Mesothelial cell of epicardium (in vitro differentiated cells): Measurements from ENCODE around the gene ENKUR. TPM values are rescaled to one million over a fixed set of nuclear protein-coding genes. Genes with fewer than 3 reads are reported as not detected.

Experiments used
- DNase-seq, 2 experiments: peaks; one replicate each; pipeline ENCODE4 v3.0.0; 2021; ENCODE audit warnings: low spot score in 2 of 2; ENCODE audit not compliant: unreplicated experiment in 2 of 2
- H3K27ac Mint-ChIP-seq: 2 replicates; pipeline ENCODE4 v1.8.0; 2021; ENCODE audit warnings: mixed read lengths
- H3K27me3 Mint-ChIP-seq: 2 replicates; pipeline ENCODE4 v1.8.0; 2021; ENCODE audit warnings: low read depth, mixed read lengths
- H3K36me3 Mint-ChIP-seq: 2 replicates; pipeline ENCODE4 v1.8.0; 2021; ENCODE audit warnings: mixed read lengths
- H3K4me1 Mint-ChIP-seq: 2 replicates; pipeline ENCODE4 v1.8.0; 2021; ENCODE audit warnings: mixed read lengths
- H3K4me3 Mint-ChIP-seq: 2 replicates; pipeline ENCODE4 v1.8.0; 2021; ENCODE audit warnings: mild to moderate bottlenecking, moderate library complexity, mixed read lengths
- H3K9me3 Mint-ChIP-seq: 2 replicates; pipeline ENCODE4 v1.8.0; 2021; ENCODE audit warnings: mixed read lengths
- CTCF ChIP-seq: fragments of 200-600 bp; sonication (generic); IDR thresholded peaks from one replicate; pipeline ENCODE4 v1.5.0; 2021; ENCODE audit warnings: antibody characterized with exemption; ENCODE audit not compliant: unreplicated experiment
- total RNA-seq: library from RNA; stranded (reverse); gene quantifications from 3 replicates; pipeline ENCODE4 v1.2.1, GENCODE V29; 2021

The ENKUR gene
- total RNA-seq, 1 donor from 2014 or later = 0.25 TPM

- Mint-ChIP-seq H3K27me3 (no peaks in the 10 kb centered on the region), H3K4me3 (no peak overlapping the region), H3K9me3 (no peaks in the 10 kb centered on the region), H3K36me3 (no peaks in the 10 kb centered on the region), H3K4me1 (peaks cover 7% of the 10 kb centered on the region), H3K27ac (no peak overlapping the region)
- no peak for TF ChIP-seq CTCF
- no peak for DNase-seq
These were observed 48.9 kb downstream of the ENKUR start for GRCh38 chr10:24966962-24967481.

DNA sequence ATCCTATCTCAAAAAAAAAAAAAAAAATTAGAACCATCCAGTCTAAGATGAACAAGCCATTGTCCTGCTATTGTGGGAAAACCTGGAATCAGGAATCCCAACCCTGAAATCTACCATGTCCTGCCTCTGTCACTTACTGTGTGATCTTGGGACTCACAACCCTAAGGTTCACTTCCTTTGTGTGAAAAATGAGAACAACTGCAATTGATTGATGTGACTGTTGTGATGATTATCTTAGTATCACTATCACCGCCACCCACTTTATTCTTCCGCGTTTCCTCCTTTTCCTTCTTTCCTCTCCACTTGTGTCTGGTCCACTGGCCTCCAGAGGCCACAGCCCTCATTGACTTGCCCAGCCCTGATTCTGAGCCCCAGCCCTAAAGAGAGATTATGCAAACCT, 50.9 kb downstream of the ENKUR start:
- no peak for TF ChIP-seq CTCF
- H3K9me3 Mint-ChIP-seq = no peaks in the 10 kb centered on the region
- no peak for DNase-seq
- no peaks in the 10 kb centered on the region for H3K36me3 Mint-ChIP-seq
- H3K27ac Mint-ChIP-seq = no peak overlapping the region
- H3K27me3 Mint-ChIP-seq = no peaks in the 10 kb centered on the region
- H3K4me3 Mint-ChIP-seq = no peak overlapping the region
- H3K4me1 Mint-ChIP-seq = peaks cover 5% of the 10 kb centered on the region

- H3K36me3 Mint-ChIP-seq = no peaks in the 10 kb centered on the region
- no peak for TF ChIP-seq CTCF
- DNase-seq = no peak
- no peak overlapping the region for H3K4me3 Mint-ChIP-seq
- no peaks in the 10 kb centered on the region for H3K27me3 Mint-ChIP-seq
- H3K9me3 Mint-ChIP-seq = no peaks in the 10 kb centered on the region
- peaks cover 7% of the 10 kb centered on the region for H3K4me1 Mint-ChIP-seq
- H3K27ac Mint-ChIP-seq = no peak overlapping the region
These were observed 52.4 kb downstream of the ENKUR start for GRCh38 chr10:24963521-24964041.

DNA sequence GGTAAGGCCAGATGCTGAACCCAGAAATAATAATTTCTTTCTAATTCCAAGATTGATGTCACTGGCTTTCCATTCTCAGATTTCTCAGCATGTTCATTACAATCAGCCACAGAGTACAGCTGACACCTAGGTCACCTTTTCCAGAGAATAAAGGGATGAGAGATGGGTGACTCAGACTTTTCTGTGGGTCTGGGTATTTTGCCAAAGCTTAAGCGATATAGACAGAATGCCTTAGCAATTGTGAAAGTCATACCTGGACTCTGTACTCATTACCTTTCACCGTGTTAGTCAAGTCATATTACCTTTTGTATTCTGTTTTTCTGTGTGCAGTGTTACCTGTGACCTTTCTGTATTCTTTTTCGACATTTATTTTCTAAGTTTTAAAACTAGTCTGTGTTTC, 53.0 kb downstream of the ENKUR start:
- H3K4me3 Mint-ChIP-seq = no peak overlapping the region
- no peak for DNase-seq

DNA sequence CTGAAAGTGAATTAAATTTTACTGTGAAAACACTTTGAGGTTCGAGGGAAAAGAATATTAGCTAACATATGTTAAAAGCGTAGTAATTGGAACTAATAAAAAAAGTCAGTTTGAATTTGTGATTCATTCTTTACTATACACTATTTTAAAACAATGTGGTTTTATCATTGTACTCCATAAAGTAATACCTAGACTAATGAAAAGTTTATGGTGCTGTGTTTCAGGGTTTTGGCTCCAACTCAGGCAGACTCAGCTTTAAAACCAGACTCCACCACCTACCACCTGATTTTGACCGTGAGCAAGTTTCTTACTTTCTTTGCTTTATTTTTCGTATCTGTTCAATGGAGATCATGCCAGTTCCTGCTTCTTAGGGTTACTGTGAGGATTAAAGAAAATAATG, 54.4 kb downstream of the ENKUR start:
- no peak overlapping the region for H3K27ac Mint-ChIP-seq
- no peak overlapping the region for H3K4me3 Mint-ChIP-seq
- peaks cover 11% of the 10 kb centered on the region for H3K4me1 Mint-ChIP-seq
- no peaks in the 10 kb centered on the region for H3K27me3 Mint-ChIP-seq
- no peak for DNase-seq
- no peaks in the 10 kb centered on the region for H3K36me3 Mint-ChIP-seq
- TF ChIP-seq CTCF = no peak
- no peaks in the 10 kb centered on the region for H3K9me3 Mint-ChIP-seq

More for the DNA sequence above, 53.0 kb downstream of the ENKUR start:
- no peak for TF ChIP-seq CTCF
- Mint-ChIP-seq H3K27me3 (no peaks in the 10 kb centered on the region), H3K36me3 (no peaks in the 10 kb centered on the region), H3K27ac (no peak overlapping the region), H3K4me1 (peaks cover 11% of the 10 kb centered on the region), H3K9me3 (no peaks in the 10 kb centered on the region)

DNA sequence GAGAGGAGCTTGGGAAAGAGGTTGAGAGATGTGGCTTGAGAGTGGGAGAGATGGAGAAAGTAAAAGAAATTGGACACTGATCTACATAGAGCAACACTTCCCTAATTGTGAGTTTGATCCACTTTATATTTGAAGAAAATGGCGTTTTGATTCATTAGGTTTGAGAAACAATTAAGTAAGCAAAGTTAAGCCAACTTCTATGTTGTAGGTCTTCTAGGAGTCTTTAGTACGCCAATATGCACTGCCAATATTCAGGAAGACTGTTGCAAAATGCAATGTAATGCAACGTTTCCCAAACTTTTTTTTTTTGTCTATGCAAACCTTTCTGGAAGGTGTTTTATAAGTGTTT, 56.6 kb downstream of the ENKUR start:
- Mint-ChIP-seq H3K4me1 (peaks cover 14% of the 10 kb centered on the region), H3K4me3 (no peak overlapping the region), H3K36me3 (no peaks in the 10 kb centered on the region), H3K27me3 (no peaks in the 10 kb centered on the region), H3K27ac (peak overlapping the region; percentile 27), H3K9me3 (no peaks in the 10 kb centered on the region)
- TF ChIP-seq CTCF = no peak
- DNase-seq = no peak
